Prostate gland (tissue), 2 donors: ENCODE measurements around the gene NXPE4. TPM values are rescaled to one million over a fixed set of nuclear protein-coding genes. Genes with fewer than 3 reads are reported as not detected.
"Not testable (repeated sequence)": the region's sequence is repeated elsewhere in the genome, so short reads cannot be mapped to it uniquely, and the experiment has no call there.

Experiments used
- DNase-seq: peaks from one replicate; pipeline ENCODE4 v3.0.0-alpha.2; 2019; ENCODE audit warnings: low spot score
- H3K27ac ChIP-seq, 2 donors: fragments of 200-600 bp; sonication (generic); 2 replicates each; pipeline ENCODE4 v1.5.1; 2017 to 2019
- H3K27me3 ChIP-seq: fragments of 200-600 bp; sonication (generic); replicated peaks from 2 replicates; pipeline ENCODE4 v1.5.1; 2019; ENCODE audit not compliant: insufficient read depth
- H3K36me3 ChIP-seq, 2 donors: fragments of 200-600 bp; sonication (generic); 1 replicate in 1 of 2; 2 replicates in 1 of 2; pipeline versions ENCODE4 v1.5.1 to v1.8.1; 2017 to 2019
- H3K4me1 ChIP-seq: fragments of 200-600 bp; sonication (generic); replicated peaks from 2 replicates; pipeline ENCODE4 v1.5.1; 2019
- H3K4me3 ChIP-seq, 2 donors: fragments of 200-600 bp; sonication (generic); 2 replicates each; pipeline ENCODE4 v1.5.1; 2017 to 2019
- H3K9me3 ChIP-seq: fragments of 200-600 bp; sonication (generic); 2 replicates; pipeline ENCODE4 v1.5.1; 2017
- POLR2A ChIP-seq: fragments of 450-650 bp; IDR thresholded peaks from one replicate; pipeline ENCODE4 v1.6.1; 2016; ENCODE audit warnings: antibody characterized with exemption, mild to moderate bottlenecking
- POLR2AphosphoS5 ChIP-seq: sonication (generic); formaldehyde crosslinking; IDR thresholded peaks from one replicate; pipeline ENCODE4 v1.6.1; 2017; ENCODE audit warnings: antibody characterized with exemption
- WGBS: methylation state at CpG from one replicate; pipeline ENCODE4 v1.1.5; 2018; 5-methylcytosine and 5-hydroxymethylcytosine counted together
- intact Hi-C: fragments of 100-400 bp; cut with DNase I; formaldehyde crosslinking; loops from one replicate; pipeline ENCODE4 v1.14.2; 2022
- total RNA-seq, 2 donors: library from RNA; depleted of rRNA; stranded (reverse); fragments of >200 nt; gene quantifications; one replicate each; pipeline ENCODE4 v1.1.0, GENCODE V29; 2016
- TF ChIP-seq, protein P1 (sequence below), 4 experiments: fragments of 200-600 bp in 2 of 4; fragments of 450-650 bp in 2 of 4; sonication (generic) in 2 of 4; IDR thresholded peaks; 1 replicate in 3 of 4; 2 replicates in 1 of 4; pipeline ENCODE4 v1.5.1; 2016 to 2019; ENCODE audit warnings: antibody characterized with exemption in 4 of 4, mild to moderate bottlenecking in 2 of 4, moderate library complexity in 2 of 4

NXPE4 gene
- total RNA-seq, 2 donors from 2014 or later, result 0.18 to 12.3 TPM

DNA sequence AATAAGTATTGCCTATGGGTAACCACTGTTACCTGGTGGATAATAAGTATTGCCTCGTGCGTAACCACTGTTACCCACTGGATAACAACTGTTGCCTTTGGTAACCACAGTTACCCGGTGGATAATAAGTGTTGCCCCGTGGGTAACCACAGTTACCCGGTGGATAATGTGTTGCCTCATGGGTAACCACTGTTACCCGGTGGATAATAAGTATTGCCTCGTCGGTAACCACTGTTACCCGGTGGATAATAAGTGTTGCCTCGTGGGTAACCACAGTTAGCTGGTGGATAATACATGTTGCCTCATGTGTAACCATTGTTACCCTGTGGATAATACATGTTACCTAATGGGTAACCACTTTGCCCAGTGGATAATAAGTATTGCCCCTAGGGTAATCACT lies 9.8 kb upstream of the NXPE4 start:
- Histone ChIP-seq H3K27ac (no peak overlapping the region), H3K9me3 (no peaks in the 10 kb centered on the region), H3K36me3 (no peaks in the 10 kb centered on the region), H3K4me3 (no peak overlapping the region), H3K27me3 (no peaks in the 10 kb centered on the region), H3K4me1 (no peaks in the 10 kb centered on the region)
- no peak for DNase-seq
- WGBS, result 83% methylated on average over 10 of the region's 10 CpGs
- intact Hi-C loops, result no loop called here
- TF ChIP-seq POLR2A (no peak), POLR2AphosphoS5 (no peak)
- TF ChIP-seq, protein P1, sequence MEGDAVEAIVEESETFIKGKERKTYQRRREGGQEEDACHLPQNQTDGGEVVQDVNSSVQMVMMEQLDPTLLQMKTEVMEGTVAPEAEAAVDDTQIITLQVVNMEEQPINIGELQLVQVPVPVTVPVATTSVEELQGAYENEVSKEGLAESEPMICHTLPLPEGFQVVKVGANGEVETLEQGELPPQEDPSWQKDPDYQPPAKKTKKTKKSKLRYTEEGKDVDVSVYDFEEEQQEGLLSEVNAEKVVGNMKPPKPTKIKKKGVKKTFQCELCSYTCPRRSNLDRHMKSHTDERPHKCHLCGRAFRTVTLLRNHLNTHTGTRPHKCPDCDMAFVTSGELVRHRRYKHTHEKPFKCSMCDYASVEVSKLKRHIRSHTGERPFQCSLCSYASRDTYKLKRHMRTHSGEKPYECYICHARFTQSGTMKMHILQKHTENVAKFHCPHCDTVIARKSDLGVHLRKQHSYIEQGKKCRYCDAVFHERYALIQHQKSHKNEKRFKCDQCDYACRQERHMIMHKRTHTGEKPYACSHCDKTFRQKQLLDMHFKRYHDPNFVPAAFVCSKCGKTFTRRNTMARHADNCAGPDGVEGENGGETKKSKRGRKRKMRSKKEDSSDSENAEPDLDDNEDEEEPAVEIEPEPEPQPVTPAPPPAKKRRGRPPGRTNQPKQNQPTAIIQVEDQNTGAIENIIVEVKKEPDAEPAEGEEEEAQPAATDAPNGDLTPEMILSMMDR (IDR thresholded peaks at IDR 0.05), result no peak

DNA sequence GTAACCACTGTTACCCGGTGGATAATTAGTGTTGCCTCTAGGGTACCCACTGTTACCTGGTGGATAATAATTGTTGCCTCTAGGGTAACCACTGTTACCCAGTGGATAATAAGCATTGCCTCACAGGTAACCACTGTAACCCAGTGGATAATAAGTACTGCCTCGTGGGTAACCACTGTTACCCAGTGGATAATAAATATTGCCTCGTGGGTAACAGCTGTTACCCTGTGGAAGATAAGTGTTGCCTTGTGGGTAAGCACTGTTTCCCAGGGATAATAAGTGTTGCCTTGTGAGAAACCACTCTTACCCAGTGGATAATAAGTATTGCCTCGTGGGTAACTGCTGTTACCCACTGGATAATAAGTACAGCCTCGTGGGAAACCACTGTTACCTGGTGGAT lies 9.3 kb upstream of the NXPE4 start:
- 86% methylated on average over 5 of the region's 5 CpGs for WGBS

DNA sequence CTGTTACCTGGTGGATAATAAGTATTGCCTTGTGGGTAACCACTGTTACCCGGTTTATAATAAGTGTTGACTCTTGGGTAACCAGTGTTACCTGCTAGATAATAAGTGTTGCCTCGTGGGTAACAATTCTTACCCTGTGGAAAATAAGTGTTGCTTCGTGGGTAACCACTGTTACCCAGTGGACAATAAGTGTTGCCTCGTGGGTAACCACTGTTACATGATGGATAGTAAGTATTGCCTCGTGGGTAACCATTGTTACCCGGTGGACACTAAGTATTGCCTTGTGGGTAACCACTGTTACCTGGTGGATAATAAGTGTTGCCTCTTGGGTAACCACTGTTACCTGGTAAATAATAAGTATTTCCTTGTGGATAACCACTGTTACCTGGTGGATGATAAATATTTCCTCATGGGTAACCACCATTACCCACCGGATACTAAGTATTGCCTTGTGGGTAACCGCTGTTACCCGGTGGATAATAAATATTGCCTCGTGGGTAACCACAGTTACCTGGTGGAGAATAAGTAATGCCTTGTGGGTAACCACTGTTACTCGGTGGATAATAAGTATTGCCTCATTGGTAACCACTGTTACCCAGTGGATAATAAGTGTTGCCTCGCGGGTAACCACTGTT lies 8.7 kb upstream of the NXPE4 start:
- 93% methylated on average over 13 of the region's 13 CpGs for WGBS
- intact Hi-C loops, result no loop called here
- DNase-seq, result no peak
- Histone ChIP-seq H3K4me1 (no peaks in the 10 kb centered on the region), H3K36me3 (no peaks in the 10 kb centered on the region), H3K27me3 (no peaks in the 10 kb centered on the region), H3K27ac (no peak overlapping the region), H3K4me3 (no peak overlapping the region), H3K9me3 (no peaks in the 10 kb centered on the region)
- TF ChIP-seq, protein P1 (IDR thresholded peaks at IDR 0.05), result no peak
- TF ChIP-seq POLR2A, result no peak
- TF ChIP-seq POLR2AphosphoS5, result no peak

More for the DNA sequence above, 9.3 kb upstream of the NXPE4 start:
- Histone ChIP-seq H3K27me3 (no peaks in the 10 kb centered on the region), H3K27ac (no peak overlapping the region), H3K4me1 (no peaks in the 10 kb centered on the region), H3K9me3 (no peaks in the 10 kb centered on the region), H3K36me3 (no peaks in the 10 kb centered on the region), H3K4me3 (no peak overlapping the region)
- intact Hi-C loops, result no loop called here
- TF ChIP-seq, protein P1 (IDR thresholded peaks at IDR 0.05), result no peak
- TF ChIP-seq POLR2AphosphoS5, result no peak
- no peak for TF ChIP-seq POLR2A
- no peak for DNase-seq

DNA sequence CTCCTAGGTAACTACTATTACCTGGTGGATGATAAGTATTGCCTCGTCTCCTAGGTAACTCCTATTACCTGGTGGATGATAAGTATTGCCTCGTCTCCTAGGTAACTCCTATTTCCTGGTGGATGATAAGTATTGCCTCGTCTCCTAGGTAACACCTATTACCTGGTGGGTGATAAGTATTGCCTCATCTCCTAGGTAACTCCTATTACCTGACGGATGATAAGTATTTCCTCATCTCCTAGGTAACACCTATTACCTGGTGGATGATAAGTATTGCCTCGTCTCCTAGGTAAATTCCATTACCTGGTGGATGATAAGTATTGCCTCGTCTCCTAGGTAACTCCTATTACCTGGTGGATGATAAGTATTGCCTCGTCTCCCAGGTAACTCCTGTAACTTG lies 7.6 kb upstream of the NXPE4 start:
- H3K36me3 ChIP-seq, H3K27me3 ChIP-seq, intact Hi-C loops, DNase-seq, H3K4me3 ChIP-seq, H3K9me3 ChIP-seq, H3K27ac ChIP-seq, H3K4me1 ChIP-seq: not testable (repeated sequence)
- WGBS, result 92% methylated on average over 7 of the region's 7 CpGs

DNA sequence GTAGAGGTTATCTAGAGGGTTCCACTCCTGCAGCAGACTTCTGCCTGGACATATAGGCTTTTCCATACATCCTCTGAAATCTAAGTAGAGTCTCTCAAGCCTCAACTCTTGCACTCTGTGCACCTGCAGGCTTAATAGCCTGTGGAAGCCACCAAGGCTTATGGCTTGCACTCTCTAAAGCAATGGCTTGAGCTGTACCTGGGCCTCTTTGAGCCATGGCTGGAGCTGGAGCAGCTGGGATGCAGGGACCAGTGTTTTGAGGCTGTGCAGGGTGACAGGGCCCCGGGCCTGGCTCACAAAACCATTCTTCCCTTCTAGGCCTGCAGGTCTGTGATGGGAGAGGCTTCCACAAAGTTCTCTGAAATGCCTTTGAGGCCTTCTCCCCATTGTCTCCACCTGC lies 2.9 kb upstream of the NXPE4 start:
- no peak overlapping the region for H3K4me3 ChIP-seq
- 83% methylated on average over 1 of the region's 1 CpG for WGBS
- H3K27ac ChIP-seq, result no peak overlapping the region
- no peak for DNase-seq
- TF ChIP-seq, protein P1 (IDR thresholded peaks at IDR 0.05), result no peak
- TF ChIP-seq POLR2AphosphoS5, result no peak
- no peak for TF ChIP-seq POLR2A
- H3K36me3 ChIP-seq, result no peaks in the 10 kb centered on the region
- H3K27me3 ChIP-seq, result no peaks in the 10 kb centered on the region
- no peaks in the 10 kb centered on the region for H3K4me1 ChIP-seq
- H3K9me3 ChIP-seq, result no peaks in the 10 kb centered on the region
- intact Hi-C loops, result no loop called here
